ENCODE data around the gene GPATCH2. TPM values are rescaled to one million over a fixed set of nuclear protein-coding genes. Genes with fewer than 3 reads are reported as not detected.

GPATCH2 gene
- total RNA-seq (13.7 TPM), polyA plus RNA-seq (ENCODE audit: insufficient read depth in 1 of 8, insufficient read length in 8 of 8, low replicate concordance in 1 of 8) (10 to 100 TPM; 10.2 to 15.9 (median 12.1) TPM)
- long read RNA-seq, donor 1, partial matches to known transcripts = 0 of 1 reads
- long read RNA-seq, donor 1, other reads (novel, unspliced or antisense) = 0 of 1 reads
- long read RNA-seq, donor 2 = 0 reads
- long read RNA-seq, donor 3, full-length matches to known transcripts = 3 of 3 reads
- long read RNA-seq, donor 3, partial matches to known transcripts = 0 of 3 reads
- long read RNA-seq, donor 3, other reads (novel, unspliced or antisense) = 0 of 3 reads
- long read RNA-seq, donor 4, partial matches to known transcripts = 0 of 3 reads
- long read RNA-seq, donor 4, other reads (novel, unspliced or antisense) = 0 of 3 reads
- long read RNA-seq, donor 5, full-length matches to known transcripts = 3 of 27 reads
- long read RNA-seq, donor 5, partial matches to known transcripts = 24 of 27 reads
- long read RNA-seq, donor 5, other reads (novel, unspliced or antisense) = 0 of 27 reads
- long read RNA-seq, donor 6, full-length matches to known transcripts = 3 of 15 reads
- long read RNA-seq, donor 6, partial matches to known transcripts = 12 of 15 reads
- long read RNA-seq, donor 6, other reads (novel, unspliced or antisense) = 0 of 15 reads
- long read RNA-seq, donor 7, partial matches to known transcripts = 8 of 8 reads
- long read RNA-seq, donor 7, other reads (novel, unspliced or antisense) = 0 of 8 reads
- long read RNA-seq, donor 8, partial matches to known transcripts = 5 of 6 reads
- long read RNA-seq, donor 8, other reads (novel, unspliced or antisense) = 0 of 6 reads
- long read RNA-seq, donor 9, partial matches to known transcripts = 7 of 8 reads
- long read RNA-seq, donor 9, other reads (novel, unspliced or antisense) = 0 of 8 reads
- long read RNA-seq, donor 10, full-length matches to known transcripts = 3 of 9 reads
- long read RNA-seq, donor 10, partial matches to known transcripts = 6 of 9 reads
- long read RNA-seq, donor 10, other reads (novel, unspliced or antisense) = 0 of 9 reads
- long read RNA-seq, donor 11 = 0 reads

GRCh38 chr1:217630711-217631591, at the start of gene GPATCH2, which contains the start of gene SPATA17:
Gene GPATCH2, minus strand, starts transcription at chr1:217631090. Its CDS starts 119 bp downstream, at chr1:217630971.
Gene SPATA17, plus strand, starts transcription at chr1:217631344. Its CDS starts 35 bp downstream, at chr1:217631379.
- Histone ChIP-seq H3K27ac (ENCODE audit: low read length) (peak within 1 kb of the TSS; percentile 96), H3K36me3 (ENCODE audit: control insufficient read depth, insufficient read depth, low read length) (no peaks in the 10 kb centered on the region), H3K4me3 (ENCODE audit: low read length) (peak within 1 kb of the TSS; percentile 89), H3K4me1 (ENCODE audit: control insufficient read depth, insufficient read depth, low read length) (peaks cover 5% of the 10 kb centered on the region), H3K27me3 (ENCODE audit: control insufficient read depth, insufficient read depth, low read length) (no peaks in the 10 kb centered on the region), H3K9me3 (replicated peaks; ENCODE audit: control insufficient read depth, low read depth, low read length) (no peaks in the 10 kb centered on the region)
- 0% methylated on average over 24 of the region's 42 CpGs for WGBS (ENCODE audit: insufficient coverage)
- DNase-seq = peak; percentile 97

- Histone ChIP-seq H3K27ac (ENCODE audit: low read length) (no peak overlapping the region), H3K36me3 (ENCODE audit: control insufficient read depth, insufficient read depth, low read length) (no peaks in the 10 kb centered on the region), H3K4me3 (ENCODE audit: low read length) (no peak overlapping the region), H3K9me3 (replicated peaks; ENCODE audit: control insufficient read depth, low read depth, low read length) (no peaks in the 10 kb centered on the region), H3K27me3 (ENCODE audit: control insufficient read depth, insufficient read depth, low read length) (no peaks in the 10 kb centered on the region), H3K4me1 (ENCODE audit: control insufficient read depth, insufficient read depth, low read length) (no peaks in the 10 kb centered on the region)
- WGBS (ENCODE audit: insufficient coverage) = 75% methylated on average over 1 of the region's 4 CpGs
- DNase-seq = peak; percentile 6
Observed at GRCh38 chr1:217674028-217674729, 43.3 kb upstream of the GPATCH2 start.

GRCh38 chr1:217673387-217673786, 42.5 kb upstream of the GPATCH2 start:
- no peak overlapping the region for H3K4me3 ChIP-seq (ENCODE audit: low read length)
- no peaks in the 10 kb centered on the region for H3K27me3 ChIP-seq (ENCODE audit: control insufficient read depth, insufficient read depth, low read length)
- H3K9me3 ChIP-seq (replicated peaks; ENCODE audit: control insufficient read depth, low read depth, low read length) = no peaks in the 10 kb centered on the region
- H3K4me1 ChIP-seq (ENCODE audit: control insufficient read depth, insufficient read depth, low read length) = no peaks in the 10 kb centered on the region
- no peaks in the 10 kb centered on the region for H3K36me3 ChIP-seq (ENCODE audit: control insufficient read depth, insufficient read depth, low read length)
- no peak overlapping the region for H3K27ac ChIP-seq (ENCODE audit: low read length)
- no CpG with 5 or more reads among the region's 2 CpGs for WGBS (ENCODE audit: insufficient coverage)
- peak; percentile 46 for DNase-seq

- Histone ChIP-seq H3K36me3 (ENCODE audit: control insufficient read depth, insufficient read depth, low read length) (no peaks in the 10 kb centered on the region), H3K4me1 (ENCODE audit: control insufficient read depth, insufficient read depth, low read length) (no peaks in the 10 kb centered on the region), H3K27ac (ENCODE audit: low read length) (no peak overlapping the region), H3K27me3 (ENCODE audit: control insufficient read depth, insufficient read depth, low read length) (no peaks in the 10 kb centered on the region), H3K4me3 (ENCODE audit: low read length) (no peak overlapping the region), H3K9me3 (replicated peaks; ENCODE audit: control insufficient read depth, low read depth, low read length) (no peaks in the 10 kb centered on the region)
- WGBS (ENCODE audit: insufficient coverage) = no CpG with 5 or more reads among the region's 2 CpGs
- DNase-seq = no peak
Observed at GRCh38 chr1:217668351-217668940, 37.6 kb upstream of the GPATCH2 start.

DNA sequence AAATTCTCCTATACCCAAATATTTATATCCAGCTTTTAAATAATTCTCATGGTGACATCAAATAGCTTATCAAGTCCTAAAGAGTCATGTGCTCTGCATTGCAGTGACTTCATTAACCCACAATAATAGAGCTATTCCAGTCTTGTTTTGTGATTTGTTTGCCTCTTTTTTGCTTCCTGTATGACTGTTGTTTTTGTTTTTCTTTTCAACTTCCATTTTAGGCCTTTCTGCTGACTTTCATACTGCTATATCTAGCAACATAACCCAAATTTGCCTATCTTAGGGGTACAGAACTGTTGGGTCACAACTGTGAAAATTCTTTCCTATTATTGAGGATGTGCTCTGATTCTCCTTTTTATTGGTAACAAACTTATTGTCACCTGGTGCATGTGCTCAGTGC, 30.5 kb upstream of the GPATCH2 start:
- Histone ChIP-seq H3K9me3 (replicated peaks; ENCODE audit: control insufficient read depth, low read depth, low read length) (no peaks in the 10 kb centered on the region), H3K27me3 (ENCODE audit: control insufficient read depth, insufficient read depth, low read length) (no peaks in the 10 kb centered on the region), H3K36me3 (ENCODE audit: control insufficient read depth, insufficient read depth, low read length) (no peaks in the 10 kb centered on the region), H3K4me3 (ENCODE audit: low read length) (no peak overlapping the region), H3K27ac (ENCODE audit: low read length) (no peak overlapping the region), H3K4me1 (ENCODE audit: control insufficient read depth, insufficient read depth, low read length) (no peaks in the 10 kb centered on the region)
- DNase-seq = no peak

DNA sequence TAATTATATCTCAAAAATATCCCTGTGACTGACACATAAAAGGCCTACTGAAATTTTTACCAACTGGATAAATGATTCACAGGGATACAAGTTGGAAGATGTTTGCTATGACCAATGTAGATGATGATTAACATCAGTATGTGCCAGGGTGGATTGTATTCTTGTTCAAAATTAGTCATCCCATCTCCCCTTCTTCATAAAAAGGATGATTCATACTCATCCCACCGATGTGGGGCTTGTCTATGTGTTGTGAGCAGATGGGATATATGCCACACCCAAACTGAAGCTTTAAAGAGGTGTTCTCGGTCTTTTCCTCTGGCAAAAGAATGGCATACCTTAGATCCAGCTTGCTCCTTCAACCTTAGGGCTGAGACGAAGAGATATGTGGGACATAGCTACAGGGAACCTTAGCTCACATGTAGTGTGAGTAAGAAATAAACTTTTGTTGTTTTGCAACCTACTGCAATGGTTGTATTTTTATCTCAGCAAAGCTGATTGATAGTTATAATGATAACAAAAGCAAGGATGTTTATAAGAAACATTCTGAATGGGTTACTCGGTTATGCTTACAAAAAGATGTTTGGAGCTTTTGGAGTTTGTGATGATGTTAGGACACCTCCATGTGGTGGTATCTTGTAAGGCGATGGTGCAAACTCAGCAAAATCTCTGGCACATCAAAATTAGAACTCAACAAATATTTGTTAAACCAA, 29.6 kb upstream of the GPATCH2 start:
- no peaks in the 10 kb centered on the region for H3K36me3 ChIP-seq (ENCODE audit: control insufficient read depth, insufficient read depth, low read length)
- no peak overlapping the region for H3K4me3 ChIP-seq (ENCODE audit: low read length)
- H3K4me1 ChIP-seq (ENCODE audit: control insufficient read depth, insufficient read depth, low read length) = no peaks in the 10 kb centered on the region
- no peak overlapping the region for H3K27ac ChIP-seq (ENCODE audit: low read length)
- WGBS (ENCODE audit: insufficient coverage) = no CpG with 5 or more reads among the region's 5 CpGs
- no peaks in the 10 kb centered on the region for H3K27me3 ChIP-seq (ENCODE audit: control insufficient read depth, insufficient read depth, low read length)
- DNase-seq = peak; percentile 4
- H3K9me3 ChIP-seq (replicated peaks; ENCODE audit: control insufficient read depth, low read depth, low read length) = no peaks in the 10 kb centered on the region

- H3K36me3 ChIP-seq (ENCODE audit: control insufficient read depth, insufficient read depth, low read length) = no peaks in the 10 kb centered on the region
- no peak overlapping the region for H3K27ac ChIP-seq (ENCODE audit: low read length)
- H3K9me3 ChIP-seq (replicated peaks; ENCODE audit: control insufficient read depth, low read depth, low read length) = no peaks in the 10 kb centered on the region
- H3K4me1 ChIP-seq (ENCODE audit: control insufficient read depth, insufficient read depth, low read length) = no peaks in the 10 kb centered on the region
- no peak for DNase-seq
- no CpG with 5 or more reads among the region's 4 CpGs for WGBS (ENCODE audit: insufficient coverage)
- no peak overlapping the region for H3K4me3 ChIP-seq (ENCODE audit: low read length)
- no peaks in the 10 kb centered on the region for H3K27me3 ChIP-seq (ENCODE audit: control insufficient read depth, insufficient read depth, low read length)
Observed at GRCh38 chr1:217650674-217651073, 19.8 kb upstream of the GPATCH2 start.

GRCh38 chr1:217647791-217648190, 16.9 kb upstream of the GPATCH2 start:
- Histone ChIP-seq H3K9me3 (replicated peaks; ENCODE audit: control insufficient read depth, low read depth, low read length) (no peaks in the 10 kb centered on the region), H3K4me1 (ENCODE audit: control insufficient read depth, insufficient read depth, low read length) (no peaks in the 10 kb centered on the region), H3K27ac (ENCODE audit: low read length) (no peak overlapping the region), H3K27me3 (ENCODE audit: control insufficient read depth, insufficient read depth, low read length) (no peaks in the 10 kb centered on the region), H3K36me3 (ENCODE audit: control insufficient read depth, insufficient read depth, low read length) (no peaks in the 10 kb centered on the region), H3K4me3 (ENCODE audit: low read length) (no peak overlapping the region)
- no peak for DNase-seq
- 91% methylated on average over 8 of the region's 13 CpGs for WGBS (ENCODE audit: insufficient coverage)
